ENCODE measurements around the gene UNC93B1. TPM values are rescaled to one million over a fixed set of nuclear protein-coding genes. Genes with fewer than 3 reads are reported as not detected.
A peak's percentile ranks its signal among the peaks of the same experiment; 100 is the strongest.

The UNC93B1 gene
- total and polyA plus RNA-seq, 2 of the 13 experiments (the other 11 are each of a cell fraction or from before 2014, with no cell fraction given): 8.8 to 18.9 TPM

DNA sequence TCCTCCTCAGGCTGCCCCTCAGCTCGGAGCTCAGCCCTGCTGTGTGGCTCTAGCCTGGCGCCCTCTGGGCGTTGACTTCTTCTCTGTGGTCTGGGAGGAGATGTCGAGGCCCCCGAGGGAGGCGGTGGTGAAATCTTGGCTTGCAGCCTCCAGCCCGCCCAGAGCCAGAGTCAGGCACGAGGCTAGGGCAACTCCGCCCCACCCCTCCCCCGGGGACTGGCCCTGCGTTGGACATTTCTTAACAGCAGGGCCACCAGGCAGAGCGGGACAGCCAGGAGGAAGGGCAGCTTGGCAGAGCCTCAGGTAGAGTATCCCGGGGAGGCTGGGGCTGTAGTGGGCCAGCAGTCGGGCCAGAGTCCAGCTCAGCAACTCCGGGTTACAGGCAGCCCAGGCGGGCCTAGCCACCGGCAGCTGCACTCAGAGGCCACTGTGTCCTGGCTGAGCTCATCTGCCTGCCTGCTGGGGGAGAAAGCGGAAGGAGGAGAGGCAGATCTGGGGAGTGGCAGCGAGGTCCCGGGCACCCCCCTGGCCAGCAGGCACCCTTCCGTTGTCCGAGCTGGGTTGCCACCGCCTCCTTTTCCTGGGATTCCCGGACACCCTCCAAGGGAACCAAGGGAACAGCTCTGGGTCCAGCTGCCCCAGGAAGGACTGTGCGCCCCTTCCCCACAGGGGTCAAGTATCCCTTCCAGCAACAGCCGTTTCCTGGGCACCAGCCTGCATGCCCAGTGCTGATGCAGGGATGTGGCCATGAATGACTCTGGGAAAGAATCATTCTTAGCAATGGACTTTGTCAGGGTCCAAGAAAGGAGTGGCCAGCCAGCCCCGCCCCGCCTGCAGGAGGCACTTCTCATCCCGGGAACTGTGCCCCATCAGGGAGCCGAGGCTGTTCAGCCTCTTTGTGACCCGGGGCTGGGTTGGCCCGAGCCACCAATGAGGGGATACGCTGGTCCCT is 6.5 kb upstream of the UNC93B1 start, which contains the start of gene ALDH3B1 (continued):
- TF ChIP-seq PAXIP1 (CRISPR knock-in tag; conservative IDR thresholded peaks at IDR 0.05) (peak; percentile 46; the same call in 1 of the 2 replicates), ZMYM3 (CRISPR knock-in tag; IDR thresholded peaks at IDR 0.05) (peak; percentile 15; the same call in 1 of the 2 replicates), ZEB1 (IDR thresholded peaks at IDR 0.05; ENCODE audit: insufficient replicate concordance, low read depth) (peak; percentile 36), CCDC6 (CRISPR knock-in tag; IDR thresholded peaks at IDR 0.05) (peak; percentile 73; the same call in 1 of the 2 replicates), ZBTB20 (CRISPR knock-in tag; IDR thresholded peaks at IDR 0.05; ENCODE audit: borderline replicate concordance, low read depth) (peak; percentile 74; the same call in 1 of the 2 replicates), ZFY (CRISPR knock-in tag; IDR thresholded peaks at IDR 0.05) (peak; percentile 86), SNAPC4 (CRISPR knock-in tag; IDR thresholded peaks at IDR 0.05) (no peak), ZNF709 (CRISPR knock-in tag; IDR thresholded peaks at IDR 0.05) (peak; percentile 72), ZNF414 (CRISPR knock-in tag; IDR thresholded peaks at IDR 0.05) (peak; percentile 92; the same call in 1 of the 2 replicates), ZNF563 (CRISPR knock-in tag; IDR thresholded peaks at IDR 0.05) (peak; percentile 85), MAZ (IDR thresholded peaks at IDR 0.05; ENCODE audit: borderline replicate concordance, low read depth, low read length) (0 out of 2 replicates have a peak, but pooled peaks have one; percentile 21), MAZ (CRISPR knock-in tag; IDR thresholded peaks at IDR 0.05; ENCODE audit: low read depth) (peak; percentile 72; the same call in 1 of the 2 replicates), CEBPB (IDR thresholded peaks at IDR 0.05; ENCODE audit: borderline replicate concordance, low read depth, low read length) (peak; percentile 0; the same call in 1 of the 2 replicates), ZNF772 (CRISPR knock-in tag; IDR thresholded peaks at IDR 0.05) (peak; percentile 81; the same call in 1 of the 2 replicates), KAT8 (CRISPR knock-in tag; IDR thresholded peaks at IDR 0.05) (0 out of 2 replicates have a peak, but pooled peaks have one; percentile 29)
- TF ChIP-seq, protein P1, sequence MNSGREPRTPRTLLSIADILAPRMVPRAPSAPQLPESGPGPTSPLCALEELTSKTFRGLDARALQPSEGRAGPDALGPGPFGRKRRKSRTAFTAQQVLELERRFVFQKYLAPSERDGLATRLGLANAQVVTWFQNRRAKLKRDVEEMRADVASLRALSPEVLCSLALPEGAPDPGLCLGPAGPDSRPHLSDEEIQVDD (CRISPR knock-in tag; IDR thresholded peaks at IDR 0.05; ENCODE audit: borderline replicate concordance): peak; percentile 18; the same call in 1 of the 2 replicates
